HG02588 (cell line): ENCODE results near the gene ZNF22.
A peak's percentile ranks its signal among the peaks of the same experiment; 100 is the strongest.

Experiments used
- ATAC-seq: cut with Tn5 transposase; IDR thresholded peaks from one replicate; pipeline ENCODE4 v1.9.1; 2021; ENCODE audit warnings: mild to moderate bottlenecking, moderate library complexity; ENCODE audit not compliant: unreplicated experiment

ZNF22 gene

GRCh38 chr10:44963772-44964633, 36.7 kb upstream of the ZNF22 start:
- no peak for ATAC-seq

- ATAC-seq, result no peak
Measured at GRCh38 chr10:44965104-44965503, 35.6 kb upstream of the ZNF22 start.

DNA sequence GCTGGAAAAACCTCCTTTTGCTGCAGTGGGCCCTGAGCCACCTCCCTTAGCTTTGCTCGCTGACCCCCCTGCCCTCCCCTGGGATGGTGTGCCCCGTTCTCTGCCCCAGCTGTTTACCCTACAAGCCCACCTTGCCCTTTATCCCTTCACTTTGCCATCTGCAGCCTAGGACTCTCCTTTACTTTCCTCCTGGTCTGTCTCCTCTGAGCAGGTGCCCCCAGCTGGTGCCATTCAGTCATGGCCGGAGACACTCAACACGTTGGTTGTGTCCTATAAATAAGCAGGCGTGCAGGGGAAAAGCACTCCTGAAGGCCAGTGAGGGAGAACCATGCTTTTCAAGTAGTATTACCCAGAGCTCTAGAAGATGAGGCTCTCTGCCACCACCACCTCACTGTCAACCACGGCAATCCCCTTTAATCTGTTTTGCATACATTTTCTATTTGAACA, 35.0 kb upstream of the ZNF22 start:
- peak; percentile 42 for ATAC-seq

DNA sequence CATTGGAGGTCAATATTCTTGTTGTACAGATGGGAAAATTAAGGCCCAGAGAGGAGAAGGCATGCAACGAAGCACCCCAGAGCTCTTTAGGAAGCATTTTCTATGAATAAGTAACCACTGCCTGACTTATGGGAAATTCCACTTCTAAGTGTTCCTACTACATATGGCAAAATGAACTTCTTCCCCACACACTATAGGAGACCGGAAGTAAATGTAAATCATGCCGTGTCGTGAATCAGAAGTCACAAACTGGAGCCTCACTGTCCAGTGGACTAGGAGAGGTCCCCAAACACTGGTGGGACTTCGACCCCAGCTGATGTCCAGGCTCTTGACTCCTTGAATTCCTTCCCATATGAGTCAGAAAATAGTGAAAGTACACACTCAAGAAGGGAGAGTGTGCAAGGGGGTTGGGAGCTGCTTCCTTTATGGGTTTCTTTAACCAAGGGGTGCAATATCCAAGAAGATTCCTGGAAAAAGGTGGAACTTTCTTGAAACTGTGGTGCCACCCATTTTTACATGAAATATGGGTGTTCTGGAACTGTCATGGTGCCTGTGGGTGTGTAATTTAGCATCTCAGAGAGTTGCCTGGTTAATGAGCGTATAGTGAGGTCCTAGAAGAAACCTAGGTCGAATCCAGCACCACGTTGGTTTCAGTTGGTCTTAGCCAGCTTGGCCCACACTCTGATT, 34.5 kb upstream of the ZNF22 start:
- ATAC-seq, result peak; percentile 23

DNA sequence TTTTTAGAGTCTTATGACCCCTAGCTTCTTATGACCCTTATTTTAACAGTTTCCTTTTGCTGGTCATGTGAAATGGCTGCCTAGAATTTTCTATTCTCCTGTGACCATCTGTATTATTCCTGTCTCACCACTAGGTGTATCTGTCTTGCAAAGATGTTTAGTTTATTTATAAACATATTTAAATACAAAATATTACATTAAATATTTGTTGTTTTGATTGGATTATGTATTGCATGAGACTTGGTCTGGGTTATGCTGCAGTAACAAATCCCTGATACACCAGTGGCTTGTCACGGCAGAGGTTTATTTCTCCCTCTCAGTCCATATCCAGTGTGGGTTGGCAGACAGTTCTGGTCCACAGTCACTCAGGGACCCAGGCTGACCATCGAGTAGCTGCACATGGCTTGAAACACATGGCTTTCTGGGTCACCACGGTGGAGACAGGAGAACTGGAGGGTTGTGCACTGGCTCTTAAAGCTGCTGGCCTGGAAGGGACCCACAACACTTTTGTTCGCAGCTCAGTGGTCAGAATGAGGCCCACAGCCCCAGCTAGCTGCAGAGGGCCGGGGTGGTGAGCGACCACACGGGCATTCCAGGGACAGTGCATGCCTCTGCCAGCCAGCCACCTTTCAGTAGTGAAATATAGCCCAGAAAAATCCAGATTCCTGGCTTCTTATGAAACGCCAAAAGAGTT, 33.8 kb upstream of the ZNF22 start:
- ATAC-seq, result no peak

DNA sequence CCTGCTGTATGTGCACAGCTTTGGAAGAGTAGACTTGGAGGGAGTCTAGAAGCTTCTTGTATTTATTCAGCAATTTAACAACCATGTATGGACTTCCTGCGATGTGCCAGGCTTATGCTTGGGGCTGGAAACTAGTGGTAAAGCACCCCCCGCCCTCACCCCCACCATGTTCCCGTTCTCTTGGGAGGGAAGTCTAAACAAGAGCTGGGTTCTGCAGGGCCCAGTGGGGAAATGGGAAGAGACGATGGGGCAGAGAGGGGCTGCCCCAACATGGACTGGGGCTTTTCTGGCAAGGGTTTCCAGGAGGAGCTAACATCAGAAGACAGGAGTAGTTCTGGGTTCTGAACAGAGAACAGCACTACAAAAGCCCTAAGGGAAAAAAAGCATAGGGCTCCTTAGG, 33.1 kb upstream of the ZNF22 start:
- no peak for ATAC-seq

DNA sequence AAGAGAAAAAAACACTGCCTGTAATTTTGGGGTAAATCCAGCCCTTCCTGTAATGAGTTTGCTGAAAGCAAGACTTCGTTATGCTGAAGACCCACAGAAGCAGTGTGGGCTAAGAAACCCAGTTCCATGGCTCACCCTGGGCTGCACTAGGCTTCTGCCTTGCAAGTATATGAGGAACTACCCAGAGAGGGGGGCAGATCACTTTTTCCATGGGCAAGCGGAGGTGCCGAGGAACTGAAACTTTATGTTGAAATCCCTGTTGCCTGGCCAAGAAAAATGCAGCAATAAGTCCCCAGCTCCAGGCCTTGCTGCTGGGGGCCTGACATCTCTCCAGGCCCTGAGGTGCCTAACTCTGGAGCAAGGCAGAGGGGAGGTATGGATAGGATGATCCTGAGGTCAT, 32.6 kb upstream of the ZNF22 start:
- ATAC-seq, result no peak

DNA sequence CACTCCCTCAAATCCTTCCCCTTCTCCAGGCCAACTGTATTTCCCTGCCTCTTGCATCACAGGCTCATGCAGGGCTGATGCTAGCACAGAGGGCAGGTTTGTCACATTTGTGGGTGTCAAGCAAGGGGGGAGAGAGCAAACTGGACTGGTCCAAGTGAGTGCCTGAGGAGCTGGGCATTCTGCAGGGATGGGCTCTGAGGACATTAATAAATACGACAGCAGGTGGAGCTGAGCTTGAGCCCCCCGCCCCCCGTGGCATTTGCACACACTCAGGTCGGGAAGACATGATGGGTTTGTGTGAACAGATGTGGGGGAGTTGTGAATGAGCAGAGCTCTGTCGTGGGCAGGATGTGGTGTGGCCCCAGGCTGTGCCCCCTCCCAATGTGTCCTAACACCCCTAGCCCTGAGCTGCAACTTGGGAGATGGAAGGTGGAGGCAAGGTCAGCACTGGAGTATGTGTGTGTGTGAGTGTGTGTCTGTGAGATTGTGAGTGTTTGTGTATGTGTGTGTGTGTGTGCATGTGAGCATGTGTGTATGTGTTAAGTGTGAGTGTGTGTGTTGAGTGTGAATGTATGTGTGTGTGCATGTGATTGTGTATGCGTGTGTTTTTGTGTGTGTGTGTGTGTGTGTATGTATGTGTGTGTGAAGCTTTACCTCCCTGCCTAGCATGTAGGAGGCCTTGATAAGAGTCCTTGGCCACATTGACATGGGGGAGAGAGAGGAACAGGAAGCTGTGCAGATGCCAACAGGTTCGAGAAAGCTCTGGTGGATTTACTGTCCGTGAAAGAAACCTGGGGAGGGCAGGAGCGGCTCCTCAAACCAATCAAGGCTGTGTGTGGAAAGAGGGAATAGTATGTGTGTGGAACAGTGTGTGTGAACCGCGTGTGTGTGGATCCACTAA, 32.0 kb upstream of the ZNF22 start:
- ATAC-seq, result no peak

DNA sequence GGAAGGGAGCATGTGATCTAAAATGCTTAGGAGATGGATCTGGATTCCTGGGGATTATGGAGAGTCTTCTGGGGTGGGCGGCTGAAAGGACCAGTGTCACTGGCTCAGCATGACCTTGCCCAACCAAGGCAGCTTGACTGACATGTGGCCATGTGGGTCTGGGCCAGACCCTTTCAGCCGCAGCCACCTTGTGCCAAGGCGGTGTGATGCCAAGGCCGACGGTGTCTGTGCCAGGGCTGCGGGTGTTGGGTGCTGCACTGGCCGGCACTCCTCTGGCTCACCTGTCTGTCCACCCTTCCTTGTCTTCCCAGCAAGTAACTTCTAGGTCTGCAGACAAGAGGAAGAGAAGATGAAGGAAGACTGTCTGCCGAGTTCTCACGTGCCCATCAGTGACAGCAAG, 30.9 kb upstream of the ZNF22 start:
- ATAC-seq, result no peak

GRCh38 chr10:44970812-44971395, 29.8 kb upstream of the ZNF22 start:
- no peak for ATAC-seq

GRCh38 chr10:44971434-44971833, 29.3 kb upstream of the ZNF22 start:
- ATAC-seq, result no peak

GRCh38 chr10:44971935-44972757, 28.6 kb upstream of the ZNF22 start:
- ATAC-seq, result no peak

DNA sequence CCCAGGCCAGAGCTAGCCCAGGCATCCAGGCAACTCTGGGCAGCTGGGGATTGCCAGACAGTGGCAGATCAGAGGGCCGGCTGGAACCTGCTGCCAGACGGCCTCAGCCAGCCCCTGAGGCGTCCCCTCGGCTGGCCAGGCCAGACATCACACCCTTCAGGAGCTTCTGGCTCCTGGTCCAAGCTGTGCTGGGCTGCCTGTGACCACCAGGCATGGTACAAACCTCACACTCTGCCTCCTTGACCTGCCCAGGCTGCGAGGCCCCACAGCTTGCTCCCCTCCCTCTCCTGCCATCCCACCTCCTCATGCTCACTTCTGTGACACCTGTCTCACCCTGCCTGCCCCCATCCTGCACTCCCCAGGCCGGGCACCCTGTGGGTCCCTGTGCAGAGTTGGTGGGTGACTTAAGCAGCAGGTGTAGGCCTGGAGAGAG, 27.8 kb upstream of the ZNF22 start:
- ATAC-seq, result no peak

GRCh38 chr10:44973323-44974081, 27.2 kb upstream of the ZNF22 start:
- peak; percentile 34 for ATAC-seq

DNA sequence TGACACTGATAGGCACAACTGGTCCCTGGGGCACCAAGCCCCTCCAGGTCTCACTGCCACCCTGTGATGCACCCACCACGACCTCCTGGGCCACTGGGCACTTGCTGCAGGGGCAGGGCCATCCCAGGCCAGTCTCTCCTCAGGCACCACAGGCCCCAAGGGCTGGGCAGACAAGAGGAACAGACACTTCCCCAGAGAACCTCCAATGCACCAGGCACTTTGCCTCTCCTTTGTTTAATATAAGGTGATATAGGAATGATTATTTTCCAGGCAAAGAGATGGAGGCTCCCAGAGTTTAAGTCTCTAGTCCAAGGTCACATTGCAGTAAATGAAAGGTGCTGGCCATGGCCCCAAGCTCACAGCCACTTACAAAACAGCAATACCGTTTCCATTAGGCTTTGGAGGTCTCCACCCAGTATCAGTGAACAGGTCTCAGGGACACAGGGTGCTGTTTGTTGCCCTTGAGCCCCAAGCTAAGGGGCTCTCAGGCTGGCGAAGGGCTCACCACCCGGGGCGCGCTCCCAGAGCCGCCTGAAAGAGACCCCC, 26.6 kb upstream of the ZNF22 start:
- peak; percentile 1 for ATAC-seq

DNA sequence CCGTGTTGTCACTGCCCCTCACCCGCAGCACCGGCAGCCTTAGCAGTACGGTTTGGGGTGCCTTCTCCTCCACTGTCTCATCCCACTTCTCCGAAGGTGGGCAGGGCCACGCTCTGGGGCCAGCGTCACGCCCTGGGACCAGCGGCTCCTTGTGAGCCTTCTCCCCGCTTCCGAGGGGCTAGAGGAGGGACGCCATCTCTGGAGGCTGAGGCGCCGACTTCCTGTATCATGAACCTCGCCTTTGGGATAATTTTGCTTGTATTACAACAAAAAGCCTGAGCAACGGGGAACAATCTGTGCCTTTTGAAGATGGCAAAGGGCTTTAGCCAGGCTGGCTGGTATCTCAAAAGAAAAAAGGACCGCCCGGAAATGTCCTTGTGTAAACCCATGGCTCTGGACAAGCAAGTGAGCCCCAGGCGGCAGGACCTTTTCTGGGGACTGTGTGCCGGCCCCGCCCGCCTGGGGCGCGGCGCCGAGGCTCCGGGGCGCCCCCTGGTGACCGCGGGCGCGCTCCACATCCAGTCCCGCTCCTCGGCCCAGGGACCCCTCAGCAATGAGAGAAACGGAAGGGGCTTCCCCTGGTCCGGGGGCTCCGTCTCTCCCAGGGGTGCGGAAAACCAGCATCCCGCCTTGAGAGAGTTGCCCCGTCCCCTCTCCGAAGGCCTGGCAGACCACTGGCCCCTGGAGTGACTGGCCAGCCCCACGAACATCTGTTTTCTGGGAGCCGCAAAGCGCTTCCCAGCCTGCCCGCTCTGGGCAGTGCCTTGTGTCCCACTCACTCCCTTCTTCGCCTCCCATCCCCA, 25.9 kb upstream of the ZNF22 start:
- ATAC-seq, result peak; percentile 78
